HuH-7 (cell line): ENCODE results near the gene MSI1.
A peak's percentile ranks its signal among the peaks of the same experiment; 100 is the strongest.

ENCODE experiments used
- DNase-seq: peaks from one replicate; pipeline ENCODE4 v3.0.0; 2011; ENCODE audit warnings: low spot score

The MSI1 gene

DNA sequence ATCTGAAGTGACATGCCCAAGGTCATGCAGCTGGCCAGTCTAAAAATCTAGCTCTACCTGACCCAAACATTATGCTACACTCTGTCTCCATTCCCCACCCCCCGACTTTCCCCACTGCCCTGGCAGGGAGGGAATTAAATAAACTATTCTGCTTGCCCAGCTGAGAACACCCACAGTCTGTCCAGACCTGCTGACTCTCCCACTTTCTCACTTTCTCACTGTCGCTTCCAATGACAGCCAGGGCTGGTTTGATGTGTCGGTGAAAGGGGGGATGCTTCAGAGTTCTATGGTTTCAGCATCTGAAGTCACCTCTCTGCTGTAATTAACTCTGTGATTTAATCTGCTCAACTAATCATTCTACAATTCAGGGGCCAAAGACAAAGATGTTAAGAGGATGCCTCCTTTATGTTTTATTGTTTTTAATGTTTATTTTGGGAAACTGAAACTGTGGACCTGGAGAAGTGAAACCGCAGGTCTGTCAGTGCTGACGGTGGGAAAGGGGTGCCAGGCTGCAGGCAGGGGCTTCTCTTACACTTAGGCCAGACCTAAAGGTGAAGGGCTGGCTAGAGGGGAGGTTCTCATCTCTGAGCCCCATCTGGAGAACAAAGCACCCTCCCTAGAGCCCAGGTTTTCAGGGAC is 8.1 kb upstream of the MSI1 start:
- no peak for DNase-seq

DNA sequence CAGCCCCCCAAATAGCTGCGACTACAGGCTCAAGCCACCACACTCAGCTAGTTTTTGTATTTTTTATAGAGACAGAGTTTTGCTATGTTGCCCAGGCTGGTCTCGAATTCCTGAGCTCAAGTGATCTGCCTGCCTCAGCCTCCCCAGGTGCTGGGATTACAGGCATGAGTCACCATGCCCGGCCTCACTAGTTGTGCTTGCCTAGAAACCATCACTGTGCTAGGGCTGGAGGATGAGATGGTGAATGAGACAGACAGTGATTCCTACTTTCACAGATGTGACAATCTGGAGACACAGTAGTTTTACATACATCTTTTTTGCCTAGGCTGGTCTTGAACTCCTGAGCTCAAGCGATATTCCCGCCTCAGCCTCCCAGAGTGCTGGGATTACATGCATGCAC is 7.5 kb upstream of the MSI1 start:
- no peak for DNase-seq

DNA sequence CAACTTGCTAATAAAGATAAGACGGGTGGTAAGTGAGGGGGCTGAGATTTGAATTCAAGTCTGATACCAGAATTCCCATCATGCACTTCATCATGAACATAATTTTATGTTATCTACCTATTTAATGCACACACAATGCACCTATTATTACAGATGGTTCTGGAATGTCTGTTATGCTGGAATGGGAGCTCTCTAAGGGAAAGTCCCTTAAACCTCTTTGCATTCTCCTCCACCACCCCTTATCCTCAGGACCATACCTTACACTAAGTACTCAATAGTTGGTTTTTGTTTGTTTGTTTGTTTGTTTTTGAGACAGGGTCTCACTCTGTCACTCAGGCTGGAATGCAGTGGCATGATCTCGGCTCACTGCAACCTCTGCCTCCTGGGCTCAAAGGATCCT is 7.0 kb upstream of the MSI1 start:
- DNase-seq = no peak

DNA sequence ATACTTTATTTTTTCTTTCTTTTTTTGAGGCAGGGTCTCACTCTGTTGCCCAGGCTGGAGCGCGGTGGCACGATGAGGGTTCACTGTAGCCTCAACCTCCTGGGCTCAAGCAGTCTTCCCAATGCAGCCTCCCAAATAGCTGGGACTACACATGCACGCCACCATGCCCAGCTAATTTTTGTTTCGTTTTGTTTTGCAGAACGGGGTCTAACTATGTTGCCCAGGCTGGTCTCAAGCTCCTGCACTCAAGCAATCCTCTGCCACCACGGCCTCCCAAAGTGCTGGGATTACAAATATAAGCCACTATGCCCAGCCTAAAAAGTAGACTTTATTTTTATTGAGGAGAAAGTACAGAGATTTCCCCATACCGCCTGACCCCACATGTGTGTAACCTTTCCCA is 4.7 kb upstream of the MSI1 start:
- no peak for DNase-seq

DNA sequence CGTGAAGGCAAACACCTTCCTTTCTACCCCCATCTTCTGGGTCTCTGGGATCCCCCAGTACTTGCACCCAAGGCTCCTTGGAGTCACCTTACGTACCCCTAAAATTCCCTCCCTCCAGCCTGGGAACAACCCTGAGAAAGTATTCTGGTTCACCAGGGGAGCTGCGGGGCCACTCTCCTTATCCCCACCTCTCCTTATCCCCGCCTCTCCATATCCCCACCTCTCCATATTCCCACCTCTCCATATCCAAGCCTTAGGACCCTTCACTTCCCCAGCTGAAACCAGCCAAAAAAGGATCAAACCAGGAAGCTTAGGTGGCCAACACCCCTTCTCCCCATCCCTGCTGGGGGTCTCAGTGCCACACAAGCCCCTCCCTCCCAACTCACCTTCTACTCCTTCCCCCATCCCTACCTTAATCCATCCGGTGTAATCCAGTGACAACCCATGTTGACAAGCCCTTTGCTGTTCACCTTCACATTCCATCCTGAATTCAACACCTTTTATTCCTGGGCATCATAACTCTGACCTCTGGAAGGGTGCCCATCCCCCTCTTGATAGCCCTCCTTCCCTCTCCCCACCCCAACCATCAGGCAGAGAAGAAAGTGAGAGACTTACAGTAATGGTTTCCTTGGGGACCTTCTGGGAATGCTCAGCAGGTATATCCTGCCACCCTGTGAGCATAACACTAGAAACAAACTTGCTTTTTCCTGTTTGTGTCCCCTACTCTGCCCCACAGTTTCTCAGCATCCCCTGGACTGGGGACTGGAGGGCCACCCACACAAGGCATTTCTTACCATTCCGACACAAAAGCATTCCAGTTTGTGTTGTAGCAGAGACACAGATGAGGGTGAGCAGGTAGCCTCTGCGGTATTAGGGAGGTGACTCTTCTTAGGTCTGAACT is 1.6 kb upstream of the MSI1 start:
- no peak for DNase-seq

DNA sequence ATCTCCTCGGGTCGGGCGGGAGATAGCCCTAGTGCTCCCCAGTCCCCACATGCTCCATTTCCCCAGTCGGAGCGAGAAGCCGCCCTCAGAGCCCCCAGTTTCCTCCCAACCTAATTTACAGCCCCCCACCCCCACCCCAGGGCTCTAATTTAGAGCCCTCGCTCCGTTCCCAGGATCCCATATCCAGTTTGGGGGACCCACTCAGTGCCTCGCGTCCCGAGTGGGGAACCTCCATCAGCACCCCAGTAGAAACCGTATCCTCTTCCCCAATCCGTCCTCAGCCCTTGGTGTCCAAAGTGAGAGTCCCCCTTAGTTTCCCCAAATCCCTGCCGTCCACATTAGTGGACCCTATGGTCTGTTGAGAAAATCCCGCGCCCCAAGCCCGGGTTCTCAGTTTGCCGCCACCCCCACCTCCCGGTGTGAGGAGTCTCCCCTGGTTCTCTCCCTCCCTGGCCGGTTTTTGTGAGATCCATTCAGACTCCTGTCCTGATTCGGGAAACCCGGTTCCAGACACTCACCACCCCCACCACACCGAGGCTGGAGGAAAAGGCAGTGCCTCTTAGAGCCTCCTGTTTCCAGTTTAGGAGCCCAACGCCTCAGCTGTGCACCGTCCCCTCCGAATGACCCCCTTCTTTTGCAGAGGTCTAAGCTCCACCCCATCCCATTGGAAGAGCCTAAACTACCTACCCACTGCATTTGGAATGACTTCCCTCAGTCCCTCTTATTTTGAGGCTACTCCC is 809 bp upstream of the MSI1 start:
- DNase-seq = no peak

DNA sequence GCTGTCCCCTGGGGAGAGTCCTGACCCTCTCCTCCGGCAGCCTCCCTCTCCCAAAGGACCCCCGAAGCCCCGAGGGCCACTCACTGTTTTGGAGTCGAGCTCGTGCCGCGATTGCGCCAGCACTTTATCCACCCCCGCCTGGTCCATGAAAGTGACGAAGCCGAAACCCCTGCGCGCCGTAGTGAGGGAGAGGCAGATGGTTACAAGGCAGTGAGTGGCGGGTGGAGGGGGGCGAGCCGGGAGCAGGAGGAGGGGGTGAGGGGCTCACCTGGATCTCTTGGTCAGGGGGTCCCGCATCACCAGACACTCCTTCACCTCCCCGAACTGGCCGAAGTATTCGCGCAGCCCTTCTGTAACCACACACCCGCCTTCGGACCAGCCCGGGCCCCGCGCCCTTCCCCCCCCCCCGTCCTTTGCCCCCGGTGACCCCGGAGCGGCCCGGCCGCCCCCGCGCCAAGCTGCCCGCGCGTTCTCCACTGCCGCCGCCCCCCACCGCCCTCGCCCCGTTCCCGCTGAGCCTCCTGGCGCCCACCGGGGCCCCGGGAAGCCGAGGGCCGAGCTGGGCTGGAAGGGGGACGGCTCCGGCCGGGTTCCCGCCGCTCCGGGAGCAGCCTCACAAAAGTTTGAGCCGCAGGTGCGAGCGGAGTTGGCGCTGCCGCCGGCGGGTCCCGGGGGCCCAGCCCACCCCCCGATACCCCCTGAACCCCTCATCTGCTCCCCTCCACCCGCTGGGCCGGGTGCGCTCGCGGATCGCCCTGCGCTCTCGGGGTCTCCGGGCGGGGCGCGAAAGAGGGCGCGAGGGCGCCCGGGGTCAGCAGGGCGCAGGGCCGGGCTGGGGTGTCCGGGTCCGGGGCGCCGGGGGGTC is 808 bp downstream of the MSI1 start:
- no peak for DNase-seq

DNA sequence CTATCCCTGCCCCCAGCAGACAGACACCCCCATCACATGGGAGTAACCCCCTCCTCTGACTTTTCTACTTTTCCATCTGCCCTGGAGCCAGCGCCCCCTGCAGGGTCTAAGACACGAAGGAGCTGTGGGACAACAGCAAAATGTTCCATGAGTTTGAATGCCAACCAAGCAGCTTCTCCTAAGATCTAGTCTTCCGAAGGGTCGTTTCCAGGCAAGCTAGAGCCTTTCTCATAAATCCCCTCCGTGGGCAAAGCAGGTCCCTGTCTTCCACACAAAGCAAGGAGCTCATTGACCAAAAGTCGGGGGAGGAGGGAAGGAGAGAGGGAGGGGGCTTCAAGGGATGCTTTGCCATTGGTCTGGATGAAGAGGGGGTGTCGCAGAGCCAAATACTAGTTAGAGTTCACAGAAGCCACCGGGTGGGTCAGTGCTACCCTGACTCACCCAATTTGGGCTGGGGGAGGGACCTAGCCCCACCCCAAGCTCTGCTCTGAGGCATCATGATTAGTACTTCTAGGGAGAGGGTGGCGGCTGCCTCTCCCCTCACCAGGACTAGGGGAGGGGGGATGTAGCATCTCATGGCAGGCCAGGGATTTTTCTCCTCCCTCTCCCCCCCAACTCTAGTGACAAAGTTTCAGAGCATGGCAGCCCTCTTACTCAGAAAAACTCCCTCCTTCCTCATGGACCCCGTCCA is 1.6 kb downstream of the MSI1 start:
- DNase-seq = peak; percentile 58

DNA sequence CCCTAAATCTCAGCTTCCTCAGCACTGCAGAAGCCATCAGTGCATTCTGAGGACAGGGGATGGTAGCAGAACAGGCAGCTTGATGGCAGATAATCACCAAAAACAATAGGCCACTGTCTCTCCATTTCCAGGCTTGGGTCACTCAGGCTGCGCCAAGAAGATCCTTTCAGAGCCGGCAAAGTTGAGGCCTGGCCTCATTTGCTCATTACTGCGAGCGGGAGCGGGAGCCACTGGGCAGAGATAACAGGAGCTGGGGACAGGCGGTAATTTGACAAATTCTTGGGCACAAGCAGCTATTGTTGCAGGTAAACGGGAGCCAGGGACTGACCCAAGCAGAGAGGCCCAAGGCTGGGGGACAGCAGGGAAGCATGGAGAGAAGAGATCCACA is 2.1 kb downstream of the MSI1 start:
- no peak for DNase-seq

DNA sequence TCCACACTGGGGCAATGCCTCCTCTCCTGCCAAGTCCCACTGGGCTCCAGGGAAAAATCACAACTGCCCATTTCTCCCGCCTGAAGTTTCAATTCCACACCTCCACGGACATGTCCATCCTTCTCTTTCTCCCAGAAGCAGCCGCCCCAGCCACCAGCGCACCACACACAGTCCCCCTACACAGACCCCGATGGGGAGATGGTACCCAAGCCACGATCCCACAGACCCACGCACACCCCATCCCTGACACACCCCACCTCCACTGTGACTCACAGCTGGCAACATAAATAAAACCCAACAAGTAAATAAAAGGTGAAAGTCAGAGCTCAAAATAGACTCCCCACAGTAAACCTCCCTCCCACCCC is 2.6 kb downstream of the MSI1 start:
- no peak for DNase-seq

DNA sequence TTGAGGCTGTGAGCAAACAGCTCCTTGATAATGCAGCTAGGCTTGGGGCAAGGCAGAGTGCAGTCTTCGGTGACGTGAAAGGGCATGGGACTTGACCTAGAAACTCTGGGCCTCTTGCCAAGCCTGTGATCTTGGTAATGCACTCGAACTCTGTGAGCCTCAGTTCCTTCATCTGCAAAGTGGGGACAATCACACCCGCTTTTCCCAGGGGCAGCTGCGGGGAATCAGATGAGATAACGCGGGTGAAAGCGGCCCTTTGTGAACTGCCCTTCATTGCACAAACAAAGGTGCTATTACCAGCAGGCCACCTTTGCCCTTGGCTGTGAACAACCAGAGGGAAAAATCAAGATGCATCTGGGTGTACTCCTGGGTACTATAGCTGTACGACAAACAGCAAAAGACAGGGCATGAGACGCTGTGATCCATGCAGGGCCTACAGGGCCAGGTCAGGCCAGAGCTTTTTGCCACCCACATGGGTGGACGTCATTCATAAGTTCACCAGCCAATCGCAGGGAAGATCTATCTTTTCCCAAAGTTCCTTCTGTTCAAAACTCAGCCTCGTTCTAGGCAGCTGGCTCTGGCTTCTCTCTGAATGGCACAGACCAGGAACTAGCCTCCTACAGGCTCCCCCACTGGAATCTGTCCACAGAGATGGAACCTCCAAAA is 3.2 kb downstream of the MSI1 start:
- peak; percentile 58 for DNase-seq

DNA sequence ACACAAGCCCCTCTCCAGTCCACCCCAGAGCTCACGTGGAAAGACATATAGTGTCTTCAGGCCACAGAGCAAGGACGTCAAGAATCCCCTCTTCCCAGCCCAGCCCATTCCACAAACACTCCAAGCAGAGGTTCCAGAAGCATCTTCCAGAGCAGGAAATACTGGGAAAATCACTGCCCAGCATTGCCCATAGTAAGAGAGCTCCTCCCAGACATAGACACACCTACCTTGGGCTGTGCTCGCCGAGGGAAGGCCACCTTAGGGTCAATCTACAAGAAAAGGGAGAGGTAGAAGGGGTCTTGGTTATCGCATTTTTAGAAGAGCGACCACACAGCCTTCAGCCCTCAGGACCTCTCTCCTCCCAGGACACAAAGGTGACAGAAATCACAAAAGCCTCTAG is 4.5 kb downstream of the MSI1 start:
- DNase-seq = no peak

DNA sequence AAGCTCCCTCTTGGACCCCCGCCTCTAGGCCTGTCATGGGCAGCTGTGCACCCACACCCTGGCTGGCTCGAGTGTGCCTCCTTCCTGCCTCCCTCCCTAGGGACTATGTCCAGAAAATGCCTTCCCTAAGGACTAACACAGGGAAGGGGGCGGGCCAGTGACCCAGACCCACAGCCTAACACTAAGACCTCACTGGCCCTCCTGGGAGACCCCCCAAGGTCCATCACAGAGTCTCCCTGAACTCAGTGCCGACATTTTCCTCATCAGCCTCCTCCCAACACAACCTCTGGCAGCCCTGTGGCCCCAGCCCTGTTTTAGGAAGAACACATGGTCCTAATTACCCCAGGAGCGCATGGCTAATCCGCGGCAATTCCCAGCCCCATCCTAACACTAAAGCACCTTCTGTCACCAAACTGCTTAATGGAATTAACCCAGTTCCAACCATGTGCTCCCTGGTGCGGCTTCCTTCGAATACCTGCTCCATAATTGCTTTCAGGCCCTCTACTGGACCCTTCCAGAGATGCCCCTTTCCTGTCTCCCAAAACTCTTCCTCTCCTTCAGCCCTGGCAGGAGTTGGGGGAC is 5.6 kb downstream of the MSI1 start:
- DNase-seq = no peak

DNA sequence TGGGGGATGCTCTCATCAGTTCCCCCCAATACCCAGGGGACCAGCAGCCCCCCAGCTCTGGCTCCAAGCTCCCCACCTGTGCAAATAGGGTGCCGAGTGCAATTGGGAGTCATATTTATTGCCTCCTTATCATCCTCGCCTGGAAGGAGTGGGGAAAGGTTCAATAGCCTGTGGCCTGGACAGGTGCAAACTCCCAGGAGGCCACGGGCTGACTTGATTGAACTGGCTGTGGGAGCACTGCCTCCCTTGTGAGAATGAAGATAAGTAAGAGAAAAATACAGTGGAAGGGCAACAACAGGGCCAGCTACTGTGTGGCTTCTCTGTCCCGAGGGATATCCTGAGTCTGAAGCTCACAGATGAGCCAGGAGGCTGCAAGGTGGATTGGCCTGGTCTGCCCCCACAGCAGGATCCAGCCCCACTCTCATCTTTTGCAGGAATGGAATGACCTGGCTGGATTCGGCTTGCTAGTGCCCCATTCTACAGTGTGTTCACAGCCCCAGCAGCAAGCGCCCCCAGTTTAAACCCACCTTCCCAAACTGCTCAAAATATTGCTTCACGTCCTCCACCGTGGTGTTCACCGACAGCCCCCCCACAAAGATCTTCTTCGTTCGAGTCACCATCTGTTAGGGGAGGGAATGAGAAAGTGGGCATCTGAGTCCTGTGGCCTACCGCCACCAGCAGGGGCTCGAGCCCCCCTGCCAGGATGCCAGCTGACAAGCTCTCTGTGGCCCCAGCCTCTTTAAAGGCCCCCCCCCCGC is 6.3 kb downstream of the MSI1 start:
- no peak for DNase-seq

DNA sequence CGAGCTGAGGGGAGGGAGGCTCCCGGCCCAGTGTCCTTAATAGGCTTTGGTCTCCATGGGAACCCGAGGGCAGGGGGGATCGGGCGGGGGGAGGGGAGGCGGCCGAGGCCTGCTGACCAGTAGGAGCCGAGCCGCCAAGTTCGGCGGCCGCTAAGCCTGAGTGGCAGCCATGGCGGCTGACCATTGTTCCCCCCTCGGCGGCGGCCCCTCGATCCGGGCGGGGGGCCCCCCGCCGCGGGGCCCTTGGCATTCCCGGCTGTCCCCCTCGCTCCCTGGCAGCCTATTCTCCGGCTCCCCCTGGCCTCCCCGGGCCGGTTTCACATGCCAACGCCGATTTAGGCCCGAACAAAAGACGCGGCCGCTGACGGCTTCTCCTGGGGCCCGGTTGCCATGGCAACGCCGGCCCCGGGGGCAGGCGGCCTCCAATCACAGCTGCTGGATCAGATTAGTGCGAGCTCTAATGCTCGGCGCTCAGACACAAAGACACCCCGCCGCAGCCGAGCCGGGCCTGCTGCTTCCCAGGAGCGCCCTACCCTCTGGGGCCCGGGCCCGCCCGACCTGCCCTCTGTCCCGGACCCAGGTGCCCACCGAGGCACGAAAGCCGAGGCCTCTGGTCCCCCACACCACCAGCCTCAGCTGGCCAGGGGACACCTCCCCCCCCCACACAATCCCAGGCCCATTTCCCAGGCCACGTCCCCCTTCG is 7.3 kb downstream of the MSI1 start:
- DNase-seq = no peak

DNA sequence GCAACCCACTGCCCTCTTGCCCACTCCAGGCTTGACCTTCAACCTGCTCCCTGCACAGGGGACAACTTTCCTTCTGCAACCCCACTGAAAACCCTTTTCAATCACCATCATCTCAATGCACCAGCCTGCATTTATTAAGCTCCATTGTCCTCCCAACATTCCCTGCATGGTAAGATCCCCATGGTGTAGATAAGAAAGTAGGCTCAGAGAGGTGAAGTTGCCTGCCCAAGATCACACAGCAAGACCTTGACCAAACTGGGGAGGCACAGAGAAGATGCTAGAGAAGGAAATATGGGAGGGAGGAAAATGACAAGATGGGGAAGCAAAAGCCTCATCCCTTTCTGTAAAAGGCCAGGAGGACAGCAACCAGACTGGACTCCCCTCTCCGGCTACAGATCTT is 9.8 kb downstream of the MSI1 start:
- no peak for DNase-seq

DNA sequence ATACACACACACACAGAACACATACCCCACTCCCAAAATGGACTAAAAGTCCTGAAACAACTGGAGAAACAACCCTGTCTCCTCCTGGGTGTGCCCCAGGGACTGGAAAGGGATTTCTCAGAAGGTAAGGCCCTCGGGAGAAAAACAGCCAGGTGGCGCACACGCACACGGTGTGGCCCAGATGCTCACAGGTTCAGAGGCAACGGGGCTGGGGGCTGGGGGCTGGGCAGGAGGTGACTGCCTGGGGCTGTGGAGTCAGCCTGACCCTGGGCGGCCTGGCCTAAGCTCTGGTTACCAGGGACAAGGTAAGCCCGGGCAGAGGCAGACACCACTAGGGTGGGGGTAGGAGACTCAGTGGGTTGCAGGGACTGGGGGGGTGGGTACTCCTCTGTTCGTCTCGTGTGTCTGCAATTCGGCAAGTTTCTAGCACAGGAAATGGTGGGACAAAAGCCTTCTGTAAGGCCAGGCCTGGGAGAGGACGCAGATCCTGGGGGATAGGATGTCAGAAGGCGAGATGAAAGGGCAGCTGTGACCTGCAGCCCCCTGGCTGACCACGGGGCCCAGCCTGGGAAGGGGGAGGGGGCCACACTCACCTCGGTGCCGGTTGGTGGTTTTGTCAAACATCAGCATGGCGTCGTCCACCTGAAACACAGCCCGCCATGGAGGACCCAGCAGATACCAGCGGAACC is 10.4 kb downstream of the MSI1 start:
- no peak for DNase-seq

DNA sequence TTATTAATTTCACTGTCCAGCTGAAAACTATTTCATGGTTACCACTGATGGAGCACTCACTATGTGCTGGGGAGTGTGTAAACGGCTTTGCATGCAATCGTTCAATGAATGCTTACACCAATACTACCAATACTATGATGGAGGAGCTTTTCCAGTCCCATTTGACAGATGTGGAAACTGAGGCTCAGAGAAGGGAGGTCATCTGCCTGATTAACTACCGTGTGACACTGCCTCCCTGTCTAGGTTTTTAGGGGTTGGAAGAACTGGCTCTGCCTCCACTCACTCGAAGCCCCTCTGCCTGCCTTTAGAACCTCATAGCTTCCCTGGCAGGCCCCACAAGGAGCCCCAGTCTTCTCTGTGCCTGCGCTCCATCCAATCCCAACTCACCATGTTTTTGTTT is 11.9 kb downstream of the MSI1 start:
- DNase-seq = no peak

DNA sequence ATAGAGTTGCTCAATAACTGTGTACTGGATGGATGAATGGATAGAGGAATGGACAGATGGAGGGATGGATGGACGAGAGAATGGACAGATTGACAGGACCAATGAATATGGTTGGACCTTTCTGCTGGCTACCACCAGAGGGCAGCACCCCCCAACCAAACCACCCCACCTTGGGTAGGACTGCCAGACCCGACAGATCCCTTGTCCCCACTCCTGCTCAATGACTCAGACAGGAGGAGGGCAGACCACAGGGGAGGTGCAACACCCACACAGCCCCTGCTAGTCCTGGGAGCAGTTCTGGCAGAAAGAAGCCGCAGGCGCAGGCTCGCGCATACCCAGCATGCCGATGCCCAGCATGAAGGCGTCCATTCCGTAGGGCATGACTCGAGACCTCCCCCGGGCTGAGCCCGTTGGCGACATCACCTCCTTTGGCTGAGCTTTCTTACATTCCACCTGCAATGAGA is 12.4 kb downstream of the MSI1 start:
- peak; percentile 95 for DNase-seq
